ENCODE results near the gene KLF4.
"Not testable (repeated sequence)": the region's sequence is repeated elsewhere in the genome, so short reads cannot be mapped to it uniquely, and the experiment has no call there.

DNA sequence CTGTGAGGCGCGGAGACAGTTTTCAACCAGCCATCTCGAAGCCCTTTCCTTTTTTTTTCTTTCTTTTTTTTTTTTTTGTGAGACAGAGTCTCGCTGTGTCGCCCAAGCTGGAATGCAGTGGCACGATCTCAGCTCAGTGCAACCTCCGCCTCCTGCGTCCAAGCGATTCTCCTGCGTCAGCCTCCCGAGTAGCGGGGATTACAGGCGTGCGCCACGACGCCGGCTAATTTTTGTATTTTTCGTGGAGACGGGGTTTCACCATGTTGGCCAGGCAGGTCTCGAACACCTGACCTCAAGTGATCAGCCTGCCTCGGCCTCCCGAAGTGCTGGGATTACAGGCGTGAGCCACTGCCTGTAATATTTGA, 1.0 kb upstream of the KLF4 start:
- TF ChIP-seq, protein P1, sequence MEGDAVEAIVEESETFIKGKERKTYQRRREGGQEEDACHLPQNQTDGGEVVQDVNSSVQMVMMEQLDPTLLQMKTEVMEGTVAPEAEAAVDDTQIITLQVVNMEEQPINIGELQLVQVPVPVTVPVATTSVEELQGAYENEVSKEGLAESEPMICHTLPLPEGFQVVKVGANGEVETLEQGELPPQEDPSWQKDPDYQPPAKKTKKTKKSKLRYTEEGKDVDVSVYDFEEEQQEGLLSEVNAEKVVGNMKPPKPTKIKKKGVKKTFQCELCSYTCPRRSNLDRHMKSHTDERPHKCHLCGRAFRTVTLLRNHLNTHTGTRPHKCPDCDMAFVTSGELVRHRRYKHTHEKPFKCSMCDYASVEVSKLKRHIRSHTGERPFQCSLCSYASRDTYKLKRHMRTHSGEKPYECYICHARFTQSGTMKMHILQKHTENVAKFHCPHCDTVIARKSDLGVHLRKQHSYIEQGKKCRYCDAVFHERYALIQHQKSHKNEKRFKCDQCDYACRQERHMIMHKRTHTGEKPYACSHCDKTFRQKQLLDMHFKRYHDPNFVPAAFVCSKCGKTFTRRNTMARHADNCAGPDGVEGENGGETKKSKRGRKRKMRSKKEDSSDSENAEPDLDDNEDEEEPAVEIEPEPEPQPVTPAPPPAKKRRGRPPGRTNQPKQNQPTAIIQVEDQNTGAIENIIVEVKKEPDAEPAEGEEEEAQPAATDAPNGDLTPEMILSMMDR (IDR thresholded peaks at IDR 0.05 in 8 of 11, conservative IDR thresholded peaks at IDR 0.05 in 3 of 11), result not testable (repeated sequence)
- TF ChIP-seq POLR2A (IDR thresholded peaks at IDR 0.05), result not testable (repeated sequence)
